Eye (tissue), 1 donor: Measurements from ENCODE around the gene BORCS5.
"Not testable (repeated sequence)": the region's sequence is repeated elsewhere in the genome, so short reads cannot be mapped to it uniquely, and the experiment has no call there.

ENCODE experiments used
- DNase-seq: peaks from one replicate; pipeline ENCODE4 v3.0.0-alpha.2; 2015

The BORCS5 gene

GRCh38 chr12:12466157-12466556 lies 109.3 kb downstream of the BORCS5 start:
- no peak for DNase-seq

GRCh38 chr12:12467264-12467663 lies 110.4 kb downstream of the BORCS5 start:
- no peak for DNase-seq

- peak; percentile 29 for DNase-seq
Observed at GRCh38 chr12:12467688-12468261, 110.9 kb downstream of the BORCS5 start.

- DNase-seq: no peak
Observed at GRCh38 chr12:12468575-12468974, 111.7 kb downstream of the BORCS5 start.

- no peak for DNase-seq
Observed at GRCh38 chr12:12469386-12469785, 112.5 kb downstream of the BORCS5 start.

GRCh38 chr12:12470751-12471306 lies 114.0 kb downstream of the BORCS5 start:
- DNase-seq: no peak

- DNase-seq: not testable (repeated sequence)
Observed at GRCh38 chr12:12471982-12472961, 115.4 kb downstream of the BORCS5 start.

GRCh38 chr12:12473223-12473622 lies 116.3 kb downstream of the BORCS5 start:
- DNase-seq: no peak

- DNase-seq: no peak
Observed at GRCh38 chr12:12474471-12474928, 117.6 kb downstream of the BORCS5 start.

- DNase-seq: no peak
Observed at GRCh38 chr12:12474931-12475795, 118.3 kb downstream of the BORCS5 start.

GRCh38 chr12:12476857-12477531 lies 120.1 kb downstream of the BORCS5 start:
- no peak for DNase-seq

GRCh38 chr12:12477532-12477890 lies 120.6 kb downstream of the BORCS5 start:
- DNase-seq: no peak

- no peak for DNase-seq
Observed at GRCh38 chr12:12480074-12480473, 123.2 kb downstream of the BORCS5 start.

- DNase-seq: no peak
Observed at GRCh38 chr12:12481631-12482030, 124.8 kb downstream of the BORCS5 start.

- DNase-seq: no peak
Observed at GRCh38 chr12:12482150-12482761, 125.4 kb downstream of the BORCS5 start.

- no peak for DNase-seq
Observed at GRCh38 chr12:12482959-12483358, 126.1 kb downstream of the BORCS5 start.

GRCh38 chr12:12483438-12483837 lies 126.6 kb downstream of the BORCS5 start:
- DNase-seq: no peak

- no peak for DNase-seq
Observed at GRCh38 chr12:12486661-12487240, 129.9 kb downstream of the BORCS5 start.

- no peak for DNase-seq
Observed at GRCh38 chr12:12487490-12487889, 130.6 kb downstream of the BORCS5 start.

GRCh38 chr12:12488296-12488695 lies 131.4 kb downstream of the BORCS5 start:
- no peak for DNase-seq

GRCh38 chr12:12488823-12489550 lies 132.1 kb downstream of the BORCS5 start:
- no peak for DNase-seq
